ENCODE measurements around the gene MRPL2. TPM values are rescaled to one million over a fixed set of nuclear protein-coding genes. Genes with fewer than 3 reads are reported as not detected.

MRPL2 gene
- total and polyA plus RNA-seq, 4 experiments from 2014 or later, result 37.9 to 56.5 (median 53.4) TPM

DNA sequence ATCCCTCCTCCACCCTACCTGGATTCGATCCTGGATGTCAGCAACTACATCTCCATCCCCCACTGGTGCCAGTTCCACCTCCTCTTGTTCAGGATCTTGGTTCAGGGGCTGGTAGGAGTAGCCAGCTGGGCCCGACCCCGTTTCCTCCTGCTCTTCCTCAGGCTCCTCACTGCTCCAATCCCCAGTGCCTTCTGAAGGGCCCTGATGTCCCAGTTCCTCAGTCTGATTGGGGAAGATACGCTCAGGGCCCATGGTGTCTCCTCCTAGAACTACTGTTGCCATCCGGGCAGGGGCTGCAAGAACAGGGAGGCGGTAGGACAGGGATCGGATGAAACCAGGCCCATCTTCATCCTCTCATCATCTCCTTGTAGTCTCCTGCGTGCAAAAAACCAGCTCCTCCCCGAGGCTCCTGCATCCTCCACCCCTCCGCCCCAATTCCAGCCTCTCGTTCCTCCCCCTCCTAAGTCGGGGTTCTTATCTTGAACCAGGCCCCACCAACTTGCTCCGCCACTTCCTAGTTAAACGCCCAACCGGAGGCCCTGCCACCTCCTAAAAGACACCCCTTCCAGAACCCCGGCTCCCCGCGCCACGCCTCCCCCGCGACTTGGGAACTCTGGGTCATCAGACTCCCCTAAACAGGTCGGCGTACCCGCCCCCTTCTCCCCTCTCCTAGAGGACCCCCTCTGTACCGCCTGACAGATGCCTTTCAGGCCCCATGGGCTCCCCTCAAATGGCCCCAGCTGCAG lies 46.0 kb downstream of the MRPL2 start:
- Mint-ChIP-seq H3K4me1 (peaks cover 39 to 71% (median 54%) of the 10 kb centered on the region in 4 donors), H3K9me3 (peaks cover 0 to 6% (median 0%) of the 10 kb centered on the region in 8 donors), H3K36me3 (peaks cover 12 to 61% of the 10 kb centered on the region in 2 donors), H3K27me3 (no peaks in the 10 kb centered on the region), H3K27ac (peak overlapping the region; percentile 75 to 98 (median 94)), H3K4me3 (peak overlapping the region; percentile 91 to 97 (median 94))
- Histone ChIP-seq H3K36me3 (ENCODE audit: insufficient read depth, low read length) (peaks cover 37% of the 10 kb centered on the region), H3K4me1 (ENCODE audit: insufficient read depth, low read length) (peaks cover 54% of the 10 kb centered on the region), H3K27ac (ENCODE audit: low read depth, low read length) (peak overlapping the region; percentile 71), H3K9me3 (ENCODE audit: control insufficient read depth in 1 of 2, low read length in 2 of 2) (no peaks in the 10 kb centered on the region), H3K27me3 (ENCODE audit: insufficient read depth, low read length) (no peaks in the 10 kb centered on the region), H3K4me3 (ENCODE audit: low read length in 2 of 2) (peak overlapping the region; percentile 75 to 84)
- DNase-seq, result peak in 1 of 5 donors; percentile 84
- intact Hi-C loops (cut with micrococcal nuclease), result loop anchor here (1.0 to 5.0 kb wide), 4 partner anchors 8 to 266 kb away; partner anchors contain the start of genes PEX6, RRP36 and TBCC
- ChIA-PET POLR2A (ENCODE audit: partially characterized antibody) (interaction anchor here (0.7 to 5.5 kb wide), 23 partner anchors 8 to 616 kb away, joined by 3 to 73 read pairs (median 5); partner anchors contain the start of genes ABCC10, BICRAL, CNPY3 and CUL7), CTCF (ENCODE audit: partially characterized antibody) (interaction anchor here (0.8 to 2.1 kb wide), 6 partner anchors 11 to 131 kb away, joined by 3 to 7 read pairs (median 4); partner anchors contain the start of genes KLC4 and MRPL2)

DNA sequence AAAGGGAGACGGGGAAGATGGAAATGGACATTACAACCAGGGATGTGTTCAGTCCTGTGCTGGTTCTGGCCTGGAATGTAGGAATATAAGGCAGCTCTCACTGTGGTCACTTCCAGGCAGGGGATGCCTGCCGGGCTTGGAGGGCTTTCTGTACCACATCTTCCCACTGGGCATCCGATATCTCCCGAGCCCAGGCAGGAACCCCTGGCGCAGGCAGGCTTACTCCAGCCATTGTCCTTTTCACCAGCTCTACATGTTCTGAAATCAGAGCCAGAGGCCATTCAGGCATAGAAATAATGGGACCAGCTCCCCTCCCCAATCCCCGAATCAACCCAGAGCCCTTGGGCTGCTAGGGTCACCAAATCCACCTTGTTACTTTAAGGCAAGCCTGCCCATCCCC lies 46.9 kb downstream of the MRPL2 start:
- ChIA-PET POLR2A (ENCODE audit: partially characterized antibody) (interaction anchor here (1.0 to 5.5 kb wide), 10 partner anchors 9 to 415 kb away, joined by 3 to 73 read pairs (median 6); partner anchors contain the start of genes ABCC10, CNPY3, CUL7 and KLC4), CTCF (ENCODE audit: partially characterized antibody) (interaction anchor here (0.9 to 1.4 kb wide), 2 partner anchors 131 to 132 kb away, joined by 3 to 4 read pairs; no protein-coding TSS in a partner anchor)
- Mint-ChIP-seq H3K27ac (peak overlapping the region; percentile 64 to 98 (median 93)), H3K27me3 (no peaks in the 10 kb centered on the region), H3K4me3 (peak overlapping the region; percentile 59 to 97 (median 92)), H3K4me1 (peaks cover 36 to 62% (median 48%) of the 10 kb centered on the region in 4 donors), H3K36me3 (peaks cover 8 to 62% of the 10 kb centered on the region in 2 donors), H3K9me3 (peaks cover 0 to 6% (median 0%) of the 10 kb centered on the region in 8 donors)
- H3K27ac ChIP-seq (ENCODE audit: low read depth, low read length), result peak overlapping the region; percentile 71
- no peaks in the 10 kb centered on the region for H3K27me3 ChIP-seq (ENCODE audit: insufficient read depth, low read length)
- intact Hi-C loops (cut with micrococcal nuclease), result loop anchor here (5.0 kb wide), 2 partner anchors 110 to 265 kb away; partner anchors contain the start of gene TBCC
- H3K36me3 ChIP-seq (ENCODE audit: insufficient read depth, low read length), result peaks cover 45% of the 10 kb centered on the region
- no peak for DNase-seq
- peaks cover 51% of the 10 kb centered on the region for H3K4me1 ChIP-seq (ENCODE audit: insufficient read depth, low read length)
- no peaks in the 10 kb centered on the region for H3K9me3 ChIP-seq (ENCODE audit: control insufficient read depth in 1 of 2, low read length in 2 of 2)
- H3K4me3 ChIP-seq (ENCODE audit: low read length in 2 of 2), result no peak overlapping the region

DNA sequence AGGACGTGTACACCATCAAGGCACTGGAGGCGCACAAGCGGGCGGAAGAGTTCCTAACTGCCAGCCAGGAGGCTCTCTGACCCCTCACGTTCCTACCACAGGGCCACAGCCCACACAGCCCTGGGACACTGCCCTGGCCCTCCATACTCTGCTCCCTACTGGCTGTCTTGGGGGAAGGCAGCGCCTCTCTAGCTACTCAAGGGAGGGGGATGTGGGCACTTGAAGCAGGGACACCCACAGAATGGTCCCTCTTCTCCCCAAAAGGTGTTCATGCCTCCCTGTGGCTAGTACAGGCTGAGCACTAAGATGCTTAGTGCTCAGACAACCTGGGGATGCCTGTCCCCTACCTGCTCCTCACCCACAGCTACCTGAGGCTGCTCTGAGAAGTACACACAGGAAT lies 48.0 kb downstream of the MRPL2 start:
- peaks cover 55% of the 10 kb centered on the region for H3K36me3 ChIP-seq (ENCODE audit: insufficient read depth, low read length)
- H3K27ac Mint-ChIP-seq, result peak overlapping the region in 4 of 7 donors; percentile 13 to 83 (median 66)
- H3K27ac ChIP-seq (ENCODE audit: low read depth, low read length), result no peak overlapping the region
- H3K9me3 ChIP-seq (ENCODE audit: control insufficient read depth in 1 of 2, low read length in 2 of 2), result no peaks in the 10 kb centered on the region
- no peaks in the 10 kb centered on the region for H3K27me3 Mint-ChIP-seq
- H3K27me3 ChIP-seq (ENCODE audit: insufficient read depth, low read length), result no peaks in the 10 kb centered on the region
- peak overlapping the region in 2 of 8 donors; percentile 6 to 17 for H3K4me3 Mint-ChIP-seq
- DNase-seq, result no peak
- ChIA-PET POLR2A (ENCODE audit: partially characterized antibody) (interaction anchor here (0.8 to 1.7 kb wide), 6 partner anchors 23 to 82 kb away, joined by 3 to 7 read pairs (median 4); partner anchors contain the start of genes CNPY3, KLC4, MRPL2 and PEX6), CTCF (ENCODE audit: partially characterized antibody) (interaction anchor here (1.1 to 1.8 kb wide), 3 partner anchors 10 to 133 kb away, joined by 3 to 8 read pairs (median 4); a partner anchor contains a TSS)
- intact Hi-C loops (cut with micrococcal nuclease), result loop anchor here (5.0 kb wide), 2 partner anchors 109 to 264 kb away; partner anchors contain the start of gene TBCC
- H3K9me3 Mint-ChIP-seq, result peaks cover 0 to 6% (median 0%) of the 10 kb centered on the region in 8 donors
- peaks cover 10 to 69% of the 10 kb centered on the region in 2 donors for H3K36me3 Mint-ChIP-seq
- H3K4me1 ChIP-seq (ENCODE audit: insufficient read depth, low read length), result peaks cover 39% of the 10 kb centered on the region
- H3K4me3 ChIP-seq (ENCODE audit: low read length in 2 of 2), result no peak overlapping the region
- peaks cover 34 to 51% (median 42%) of the 10 kb centered on the region in 4 donors for H3K4me1 Mint-ChIP-seq

DNA sequence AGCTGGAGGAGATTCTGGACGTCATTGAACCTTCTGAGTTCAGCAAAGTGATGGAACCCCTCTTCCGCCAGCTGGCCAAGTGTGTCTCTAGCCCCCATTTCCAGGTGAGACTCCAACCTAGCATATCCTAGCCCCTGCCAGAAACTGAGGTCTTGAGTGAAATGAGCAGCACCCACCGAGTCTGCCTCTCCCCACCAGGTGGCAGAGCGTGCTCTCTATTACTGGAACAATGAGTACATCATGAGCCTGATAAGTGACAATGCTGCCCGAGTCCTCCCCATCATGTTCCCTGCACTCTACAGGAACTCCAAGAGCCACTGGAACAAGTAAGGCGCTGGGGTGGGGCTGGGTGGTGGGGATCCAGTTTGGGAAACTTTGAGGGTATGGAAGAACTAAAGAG lies 50.1 kb downstream of the MRPL2 start:
- Histone ChIP-seq H3K4me1 (ENCODE audit: insufficient read depth, low read length) (peaks cover 21% of the 10 kb centered on the region), H3K9me3 (ENCODE audit: control insufficient read depth in 1 of 2, low read length in 2 of 2) (no peaks in the 10 kb centered on the region), H3K27ac (ENCODE audit: low read depth, low read length) (no peak overlapping the region), H3K4me3 (ENCODE audit: low read length in 2 of 2) (no peak overlapping the region), H3K27me3 (ENCODE audit: insufficient read depth, low read length) (no peaks in the 10 kb centered on the region), H3K36me3 (ENCODE audit: insufficient read depth, low read length) (peaks cover 55% of the 10 kb centered on the region)
- DNase-seq, result peak in 2 of 5 donors; percentile 23 to 33
- H3K36me3 Mint-ChIP-seq, result peaks cover 14 to 69% of the 10 kb centered on the region in 2 donors
- peaks cover 0 to 4% (median 0%) of the 10 kb centered on the region in 8 donors for H3K9me3 Mint-ChIP-seq
- ChIA-PET POLR2A (ENCODE audit: partially characterized antibody) (interaction anchor here (1.0 to 1.9 kb wide), 2 partner anchors 13 to 31 kb away, joined by 4 to 5 read pairs; partner anchors contain the start of genes PEX6 and RRP36), CTCF (ENCODE audit: partially characterized antibody) (interaction anchor here (1.0 to 1.9 kb wide), 3 partner anchors 13 to 134 kb away, joined by 3 to 16 read pairs (median 3); no protein-coding TSS in a partner anchor)
- peak overlapping the region in 4 of 7 donors; percentile 34 to 73 (median 48) for H3K27ac Mint-ChIP-seq
- peaks cover 25 to 32% (median 30%) of the 10 kb centered on the region in 4 donors for H3K4me1 Mint-ChIP-seq
- no peak overlapping the region for H3K4me3 Mint-ChIP-seq
- intact Hi-C loops (cut with micrococcal nuclease), result loop anchor here (1.0 kb wide), 1 partner anchor 134 kb away; no protein-coding TSS in a partner anchor
- no peaks in the 10 kb centered on the region for H3K27me3 Mint-ChIP-seq

DNA sequence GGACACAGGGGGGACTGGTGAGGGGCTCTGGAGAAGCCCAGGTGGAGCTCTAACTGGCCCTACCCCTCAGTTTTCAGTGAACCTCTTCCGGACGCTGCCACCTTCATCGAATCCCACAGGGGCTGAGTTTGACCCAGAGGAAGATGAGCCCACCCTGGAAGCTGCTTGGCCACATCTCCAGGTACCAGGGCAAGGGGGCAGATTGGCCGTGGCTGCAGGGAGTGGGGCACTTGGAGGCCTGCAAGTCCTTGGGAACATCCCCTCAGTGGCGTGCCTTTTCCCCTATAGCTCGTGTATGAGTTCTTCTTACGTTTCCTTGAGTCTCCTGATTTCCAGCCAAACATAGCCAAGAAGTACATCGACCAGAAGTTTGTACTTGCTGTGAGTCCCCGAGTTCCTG lies 52.1 kb downstream of the MRPL2 start:
- peaks cover 7 to 12% (median 12%) of the 10 kb centered on the region in 4 donors for H3K4me1 Mint-ChIP-seq
- CTCF ChIA-PET (ENCODE audit: partially characterized antibody), result no interaction called here
- no peak overlapping the region for H3K27ac ChIP-seq (ENCODE audit: low read depth, low read length)
- H3K4me1 ChIP-seq (ENCODE audit: insufficient read depth, low read length), result peaks cover 7% of the 10 kb centered on the region
- peaks cover 0 to 2% (median 0%) of the 10 kb centered on the region in 8 donors for H3K9me3 Mint-ChIP-seq
- no peak overlapping the region for H3K4me3 Mint-ChIP-seq
- peak overlapping the region in 1 of 7 donors; percentile 66 for H3K27ac Mint-ChIP-seq
- no peaks in the 10 kb centered on the region for H3K27me3 ChIP-seq (ENCODE audit: insufficient read depth, low read length)
- H3K9me3 ChIP-seq (ENCODE audit: control insufficient read depth in 1 of 2, low read length in 2 of 2), result no peaks in the 10 kb centered on the region
- no peak for DNase-seq
- peaks cover 61% of the 10 kb centered on the region for H3K36me3 ChIP-seq (ENCODE audit: insufficient read depth, low read length)
- no peaks in the 10 kb centered on the region for H3K27me3 Mint-ChIP-seq
- H3K36me3 Mint-ChIP-seq, result peaks cover 14 to 59% of the 10 kb centered on the region in 2 donors
- POLR2A ChIA-PET (ENCODE audit: partially characterized antibody), result interaction anchor here (1.0 to 1.6 kb wide), 3 partner anchors 23 to 77 kb away, joined by 3 to 9 read pairs (median 5); partner anchors contain the start of genes CNPY3, PEX6 and PPP2R5D
- no peak overlapping the region for H3K4me3 ChIP-seq (ENCODE audit: low read length in 2 of 2)
- intact Hi-C loops (cut with micrococcal nuclease), result no loop called here

DNA sequence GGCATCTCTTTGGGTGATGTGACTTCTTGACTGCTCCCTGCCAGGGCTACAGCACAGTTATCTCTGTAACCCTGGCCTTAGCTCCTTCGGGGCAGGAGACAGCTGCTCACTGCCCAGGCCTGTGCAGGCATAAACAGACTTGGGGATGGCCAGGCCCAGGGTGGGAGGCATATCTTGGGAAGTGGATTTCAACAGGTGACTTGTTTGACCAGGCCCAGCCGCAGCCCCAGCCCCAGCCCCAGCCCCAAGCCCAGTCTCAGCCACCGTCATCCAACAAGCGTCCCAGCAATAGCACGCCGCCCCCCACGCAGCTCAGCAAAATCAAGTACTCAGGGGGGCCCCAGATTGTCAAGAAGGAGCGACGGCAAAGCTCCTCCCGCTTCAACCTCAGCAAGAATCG lies 53.0 kb downstream of the MRPL2 start:
- H3K27me3 Mint-ChIP-seq, result no peaks in the 10 kb centered on the region
- H3K36me3 Mint-ChIP-seq, result peaks cover 14 to 51% of the 10 kb centered on the region in 2 donors
- ChIA-PET CTCF (ENCODE audit: partially characterized antibody) (interaction anchor here (1.9 kb wide), 1 partner anchor 138 kb away, joined by 8 read pairs; no protein-coding TSS in a partner anchor), POLR2A (ENCODE audit: partially characterized antibody) (interaction anchor here (1.6 kb wide), 2 partner anchors 27 to 77 kb away, joined by 5 to 9 read pairs; partner anchors contain the start of genes CNPY3 and PEX6)
- peak overlapping the region in 3 of 7 donors; percentile 1 to 74 (median 37) for H3K27ac Mint-ChIP-seq
- peaks cover 2 to 6% (median 4%) of the 10 kb centered on the region in 4 donors for H3K4me1 Mint-ChIP-seq
- H3K9me3 Mint-ChIP-seq, result peaks cover 0 to 2% (median 0%) of the 10 kb centered on the region in 8 donors
- no peaks in the 10 kb centered on the region for H3K4me1 ChIP-seq (ENCODE audit: insufficient read depth, low read length)
- no peak overlapping the region for H3K4me3 ChIP-seq (ENCODE audit: low read length in 2 of 2)
- intact Hi-C loops (cut with micrococcal nuclease), result no loop called here
- H3K27ac ChIP-seq (ENCODE audit: low read depth, low read length), result no peak overlapping the region
- H3K9me3 ChIP-seq (ENCODE audit: control insufficient read depth in 1 of 2, low read length in 2 of 2), result no peaks in the 10 kb centered on the region
- no peaks in the 10 kb centered on the region for H3K27me3 ChIP-seq (ENCODE audit: insufficient read depth, low read length)
- H3K36me3 ChIP-seq (ENCODE audit: insufficient read depth, low read length), result peaks cover 52% of the 10 kb centered on the region
- H3K4me3 Mint-ChIP-seq, result no peak overlapping the region
- no peak for DNase-seq
